ENCODE measurements around the gene N4BP2. TPM values are rescaled to one million over a fixed set of nuclear protein-coding genes. Genes with fewer than 3 reads are reported as not detected.

The N4BP2 gene
- total and polyA plus RNA-seq, 4 donors = 1.8 to 7.2 (median 4.6) TPM

GRCh38 chr4:40150932-40151331 is 94.3 kb downstream of the N4BP2 start:
- Histone ChIP-seq H3K36me3 (ENCODE audit: control insufficient read depth in 1 of 2, insufficient read depth in 2 of 2, low read length in 1 of 2) (no peaks in the 10 kb centered on the region), H3K9me3 (ENCODE audit: control insufficient read depth, low read length) (no peaks in the 10 kb centered on the region), H3K4me3 (ENCODE audit: low read length in 2 of 2) (no peak overlapping the region), H3K4me1 (ENCODE audit: control insufficient read depth in 1 of 2, insufficient read depth in 2 of 2, low read length in 2 of 2) (no peaks in the 10 kb centered on the region), H3K27ac (ENCODE audit: low read depth in 1 of 2, low read length in 2 of 2) (no peak overlapping the region), H3K27me3 (ENCODE audit: control insufficient read depth in 1 of 2, insufficient read depth in 2 of 2, low read length in 1 of 2) (no peaks in the 10 kb centered on the region)
- ATAC-seq (ENCODE audit: low FRiP score) (no peak), DNase-seq (no peak)
- 41 to 56% methylated on average over 3 of the region's 3 CpGs for WGBS, 2 donors
- intact Hi-C loops (cut with DNase I) = loop anchor here (5.0 to 10.0 kb wide), 2 partner anchors 154 to 156 kb away; no protein-coding TSS in a partner anchor

GRCh38 chr4:40152637-40153036 is 96.0 kb downstream of the N4BP2 start:
- intact Hi-C loops (cut with DNase I) = loop anchor here (5.0 to 10.0 kb wide), 2 partner anchors 152 to 155 kb away; no protein-coding TSS in a partner anchor
- DNase-seq = no peak
- H3K27ac ChIP-seq (ENCODE audit: low read depth in 1 of 2, low read length in 2 of 2) = no peak overlapping the region
- no peaks in the 10 kb centered on the region for H3K27me3 ChIP-seq (ENCODE audit: control insufficient read depth in 1 of 2, insufficient read depth in 2 of 2, low read length in 1 of 2)
- whole genome bisulfite sequencing, 2 donors = 87 to 90% methylated on average over 4 of the region's 4 CpGs
- H3K36me3 ChIP-seq (ENCODE audit: control insufficient read depth in 1 of 2, insufficient read depth in 2 of 2, low read length in 1 of 2) = no peaks in the 10 kb centered on the region
- no peak overlapping the region for H3K4me3 ChIP-seq (ENCODE audit: low read length in 2 of 2)
- no peaks in the 10 kb centered on the region for H3K9me3 ChIP-seq (ENCODE audit: control insufficient read depth, low read length)
- ATAC-seq (ENCODE audit: low FRiP score) = no peak
- no peaks in the 10 kb centered on the region for H3K4me1 ChIP-seq (ENCODE audit: control insufficient read depth in 1 of 2, insufficient read depth in 2 of 2, low read length in 2 of 2)

- no peak overlapping the region for H3K4me3 ChIP-seq (ENCODE audit: low read length in 2 of 2)
- no peak for ATAC-seq (ENCODE audit: low FRiP score)
- H3K27me3 ChIP-seq (ENCODE audit: control insufficient read depth in 1 of 2, insufficient read depth in 2 of 2, low read length in 1 of 2) = no peaks in the 10 kb centered on the region
- H3K27ac ChIP-seq (ENCODE audit: low read depth in 1 of 2, low read length in 2 of 2) = no peak overlapping the region
- intact Hi-C loops (cut with DNase I) = loop anchor here in 1 of 2 donors (10.0 kb wide), 1 partner anchor 147 kb away; no protein-coding TSS in a partner anchor
- WGBS, 2 donors = 88 to 91% methylated on average over 4 of the region's 4 CpGs
- peaks cover 0 to 2% of the 10 kb centered on the region in 2 donors for H3K36me3 ChIP-seq (ENCODE audit: control insufficient read depth in 1 of 2, insufficient read depth in 2 of 2, low read length in 1 of 2)
- DNase-seq = no peak
- no peaks in the 10 kb centered on the region for H3K9me3 ChIP-seq (ENCODE audit: control insufficient read depth, low read length)
- H3K4me1 ChIP-seq (ENCODE audit: control insufficient read depth in 1 of 2, insufficient read depth in 2 of 2, low read length in 2 of 2) = no peaks in the 10 kb centered on the region
Measured at GRCh38 chr4:40157436-40157835, 100.8 kb downstream of the N4BP2 start.

GRCh38 chr4:40160258-40160657 is 103.6 kb downstream of the N4BP2 start:
- Histone ChIP-seq H3K9me3 (ENCODE audit: control insufficient read depth, low read length) (no peaks in the 10 kb centered on the region), H3K4me3 (ENCODE audit: low read length in 2 of 2) (no peak overlapping the region), H3K27me3 (ENCODE audit: control insufficient read depth in 1 of 2, insufficient read depth in 2 of 2, low read length in 1 of 2) (no peaks in the 10 kb centered on the region), H3K27ac (ENCODE audit: low read depth in 1 of 2, low read length in 2 of 2) (no peak overlapping the region), H3K36me3 (ENCODE audit: control insufficient read depth in 1 of 2, insufficient read depth in 2 of 2, low read length in 1 of 2) (peaks cover 0 to 2% of the 10 kb centered on the region in 2 donors), H3K4me1 (ENCODE audit: control insufficient read depth in 1 of 2, insufficient read depth in 2 of 2, low read length in 2 of 2) (no peaks in the 10 kb centered on the region)
- ATAC-seq (ENCODE audit: low FRiP score) = no peak
- WGBS, 2 donors = 91 to 93% methylated on average over 9 of the region's 9 CpGs
- intact Hi-C loops (cut with DNase I) = no loop called here
- DNase-seq = no peak

- ATAC-seq (ENCODE audit: low FRiP score) = no peak
- Histone ChIP-seq H3K36me3 (ENCODE audit: control insufficient read depth in 1 of 2, insufficient read depth in 2 of 2, low read length in 1 of 2) (peaks cover 0 to 2% of the 10 kb centered on the region in 2 donors), H3K4me3 (ENCODE audit: low read length in 2 of 2) (no peak overlapping the region), H3K9me3 (ENCODE audit: control insufficient read depth, low read length) (no peaks in the 10 kb centered on the region), H3K27ac (ENCODE audit: low read depth in 1 of 2, low read length in 2 of 2) (no peak overlapping the region), H3K4me1 (ENCODE audit: control insufficient read depth in 1 of 2, insufficient read depth in 2 of 2, low read length in 2 of 2) (no peaks in the 10 kb centered on the region), H3K27me3 (ENCODE audit: control insufficient read depth in 1 of 2, insufficient read depth in 2 of 2, low read length in 1 of 2) (no peaks in the 10 kb centered on the region)
- intact Hi-C loops (cut with DNase I) = no loop called here
- WGBS, 2 donors = 37 to 61% methylated on average over 3 of the region's 3 CpGs
- DNase-seq = no peak
Measured at GRCh38 chr4:40164459-40164858, 107.8 kb downstream of the N4BP2 start.

GRCh38 chr4:40165916-40166315 is 109.3 kb downstream of the N4BP2 start:
- H3K9me3 ChIP-seq (ENCODE audit: control insufficient read depth, low read length) = no peaks in the 10 kb centered on the region
- intact Hi-C loops (cut with DNase I) = no loop called here

GRCh38 chr4:40168070-40168469 is 111.4 kb downstream of the N4BP2 start:
- intact Hi-C loops (cut with DNase I) = no loop called here
- DNase-seq (no peak), ATAC-seq (ENCODE audit: low FRiP score) (no peak)
- Histone ChIP-seq H3K27ac (ENCODE audit: low read depth in 1 of 2, low read length in 2 of 2) (no peak overlapping the region), H3K4me1 (ENCODE audit: control insufficient read depth in 1 of 2, insufficient read depth in 2 of 2, low read length in 2 of 2) (no peaks in the 10 kb centered on the region), H3K9me3 (ENCODE audit: control insufficient read depth, low read length) (peaks cover 3% of the 10 kb centered on the region), H3K4me3 (ENCODE audit: low read length in 2 of 2) (no peak overlapping the region), H3K27me3 (ENCODE audit: control insufficient read depth in 1 of 2, insufficient read depth in 2 of 2, low read length in 1 of 2) (no peaks in the 10 kb centered on the region), H3K36me3 (ENCODE audit: control insufficient read depth in 1 of 2, insufficient read depth in 2 of 2, low read length in 1 of 2) (no peaks in the 10 kb centered on the region)

More at GRCh38 chr4:40165916-40166315, 109.3 kb downstream of the N4BP2 start:
- ATAC-seq (ENCODE audit: low FRiP score) (no peak), DNase-seq (no peak)
- no peak overlapping the region for H3K27ac ChIP-seq (ENCODE audit: low read depth in 1 of 2, low read length in 2 of 2)
- H3K36me3 ChIP-seq (ENCODE audit: control insufficient read depth in 1 of 2, insufficient read depth in 2 of 2, low read length in 1 of 2) = peaks cover 0 to 2% of the 10 kb centered on the region in 2 donors
- no peaks in the 10 kb centered on the region for H3K27me3 ChIP-seq (ENCODE audit: control insufficient read depth in 1 of 2, insufficient read depth in 2 of 2, low read length in 1 of 2)
- H3K4me1 ChIP-seq (ENCODE audit: control insufficient read depth in 1 of 2, insufficient read depth in 2 of 2, low read length in 2 of 2) = no peaks in the 10 kb centered on the region
- H3K4me3 ChIP-seq (ENCODE audit: low read length in 2 of 2) = no peak overlapping the region
- 96% methylated on average over 1 of the region's 1 CpG for WGBS, 2 donors

- peaks cover 3% of the 10 kb centered on the region for H3K9me3 ChIP-seq (ENCODE audit: control insufficient read depth, low read length)
- no peaks in the 10 kb centered on the region for H3K36me3 ChIP-seq (ENCODE audit: control insufficient read depth in 1 of 2, insufficient read depth in 2 of 2, low read length in 1 of 2)
- DNase-seq (no peak), ATAC-seq (ENCODE audit: low FRiP score) (no peak)
- no peak overlapping the region for H3K4me3 ChIP-seq (ENCODE audit: low read length in 2 of 2)
- intact Hi-C loops (cut with DNase I) = no loop called here
- H3K4me1 ChIP-seq (ENCODE audit: control insufficient read depth in 1 of 2, insufficient read depth in 2 of 2, low read length in 2 of 2) = no peaks in the 10 kb centered on the region
- no peaks in the 10 kb centered on the region for H3K27me3 ChIP-seq (ENCODE audit: control insufficient read depth in 1 of 2, insufficient read depth in 2 of 2, low read length in 1 of 2)
- no peak overlapping the region for H3K27ac ChIP-seq (ENCODE audit: low read depth in 1 of 2, low read length in 2 of 2)
Measured at GRCh38 chr4:40170588-40170987, 113.9 kb downstream of the N4BP2 start.

- ATAC-seq (ENCODE audit: low FRiP score) = no peak
- 61 to 73% methylated on average over 4 of the region's 4 CpGs for WGBS, 2 donors
- H3K4me1 ChIP-seq (ENCODE audit: control insufficient read depth in 1 of 2, insufficient read depth in 2 of 2, low read length in 2 of 2) = no peaks in the 10 kb centered on the region
- intact Hi-C loops (cut with DNase I) = no loop called here
- no peak for DNase-seq
- H3K27me3 ChIP-seq (ENCODE audit: control insufficient read depth in 1 of 2, insufficient read depth in 2 of 2, low read length in 1 of 2) = no peaks in the 10 kb centered on the region
- H3K9me3 ChIP-seq (ENCODE audit: control insufficient read depth, low read length) = peaks cover 3% of the 10 kb centered on the region
- no peak overlapping the region for H3K4me3 ChIP-seq (ENCODE audit: low read length in 2 of 2)
- H3K36me3 ChIP-seq (ENCODE audit: control insufficient read depth in 1 of 2, insufficient read depth in 2 of 2, low read length in 1 of 2) = no peaks in the 10 kb centered on the region
- no peak overlapping the region for H3K27ac ChIP-seq (ENCODE audit: low read depth in 1 of 2, low read length in 2 of 2)
Measured at GRCh38 chr4:40173470-40173875, 116.8 kb downstream of the N4BP2 start.
